Spleen (tissue), 7 donors: Measurements from ENCODE around the gene RAB44.

ENCODE experiments used
- CTCF ChIP-seq, 11 experiments: fragments of 200-600 bp in 7 of 11; fragments of 450-650 bp in 4 of 11; sonication (generic) in 4 of 11; IDR thresholded peaks in 8 of 11; conservative IDR thresholded peaks in 3 of 11; 1 replicate in 7 of 11; 2 replicates in 4 of 11; pipeline versions ENCODE4 v1.4.0 to v1.8.0; 2016 to 2021; ENCODE audit warnings: antibody characterized with exemption in 11 of 11, inconsistent platforms in 4 of 11, mild to moderate bottlenecking in 1 of 11
- POLR2A ChIP-seq, 3 donors: fragments of 450-650 bp; IDR thresholded peaks; one replicate each; pipeline ENCODE4 v1.5.1; 2017; ENCODE audit warnings: antibody characterized with exemption in 3 of 3, mild to moderate bottlenecking in 1 of 3
- POLR2AphosphoS5 ChIP-seq, 3 donors: sonication (generic); formaldehyde crosslinking; IDR thresholded peaks; one replicate each; pipeline ENCODE4 v1.5.1; 2017; ENCODE audit warnings: antibody characterized with exemption in 3 of 3
- donor health status: DM: no; HTN: no; CAD: no; lungs with moderate emphysema.
- donor health status: DM: no; HTN: no; CAD: no.
- donor health status: DM: no; HTN: no; CAD: no.

- no peak for TF ChIP-seq CTCF (IDR thresholded peaks at IDR 0.05 in 8 of 11, conservative IDR thresholded peaks at IDR 0.05 in 3 of 11)
- TF ChIP-seq POLR2A (IDR thresholded peaks at IDR 0.05), result no peak
- TF ChIP-seq POLR2AphosphoS5 (IDR thresholded peaks at IDR 0.05), result no peak
Measured at GRCh38 chr6:36683145-36683655, 14.4 kb upstream of the RAB44 start.
